Fibroblast of lung (primary cell): ENCODE results near the gene NRARP. TPM values are rescaled to one million over a fixed set of nuclear protein-coding genes. Genes with fewer than 3 reads are reported as not detected.

ENCODE experiments used
- DNase-seq, 2 donors: peaks; one replicate each; pipeline versions ENCODE4 v3.0.0 to v3.0.0-alpha.2; 2010; ENCODE audit warnings: low read depth in 2 of 2
- H2AFZ ChIP-seq: 2 replicates; pipeline ENCODE4 v1.5.1; 2012; ENCODE audit warnings: low read length, control low read depth, inconsistent platforms
- H3K27ac ChIP-seq: 2 replicates; pipeline ENCODE4 v1.5.1; 2011; ENCODE audit warnings: low read length, control low read depth; ENCODE audit not compliant: insufficient read depth
- H3K27me3 ChIP-seq: 2 replicates; pipeline ENCODE4 v1.5.1; 2011; ENCODE audit warnings: mild to moderate bottlenecking, low read length; ENCODE audit not compliant: control insufficient read depth, insufficient read depth
- H3K36me3 ChIP-seq: 2 replicates; pipeline ENCODE4 v1.5.1; 2011; ENCODE audit warnings: low read length; ENCODE audit not compliant: control insufficient read depth, insufficient read depth
- H3K4me1 ChIP-seq: 2 replicates; pipeline ENCODE4 v1.5.1; 2011; ENCODE audit warnings: low read length; ENCODE audit not compliant: control insufficient read depth, insufficient read depth; ENCODE audit errors: extremely low read depth
- H3K4me2 ChIP-seq: 2 replicates; pipeline ENCODE4 v1.5.1; 2011; ENCODE audit warnings: low read length, control low read depth; ENCODE audit not compliant: insufficient read depth; ENCODE audit errors: extremely low read depth
- H3K4me3 ChIP-seq, 4 experiments: fragments of 200-600 bp in 1 of 4; sonication (generic) in 1 of 4; replicated peaks in 1 of 4; 2 replicates each; pipeline ENCODE4 v1.5.1; 2011 to 2016; ENCODE audit warnings: low read length in 4 of 4, low read depth in 3 of 4, mild to moderate bottlenecking in 3 of 4, control low read depth in 2 of 4, inconsistent platforms in 1 of 4, mixed read lengths in 1 of 4; ENCODE audit not compliant: insufficient read depth in 1 of 4; ENCODE audit errors: control extremely low read depth in 1 of 4
- H3K79me2 ChIP-seq: 2 replicates; pipeline ENCODE4 v1.5.1; 2012; ENCODE audit warnings: mild to moderate bottlenecking, low read length, inconsistent platforms; ENCODE audit not compliant: control insufficient read depth, insufficient read depth
- H3K9ac ChIP-seq: 2 replicates; pipeline ENCODE4 v1.5.1; 2011; ENCODE audit warnings: mild to moderate bottlenecking, low read length, control low read depth; ENCODE audit not compliant: insufficient read depth
- H3K9me3 ChIP-seq: 2 replicates; pipeline ENCODE4 v1.5.1; 2012; ENCODE audit warnings: low read depth, low read length; ENCODE audit not compliant: control insufficient read depth, insufficient read depth
- H4K20me1 ChIP-seq: 2 replicates; pipeline ENCODE4 v1.5.1; 2011; ENCODE audit warnings: low read length; ENCODE audit not compliant: control insufficient read depth, insufficient read depth; ENCODE audit errors: extremely low read depth
- CTCF ChIP-seq, 2 donors: IDR thresholded peaks in 1 of 2; conservative IDR thresholded peaks in 1 of 2; 1 replicate in 1 of 2; 2 replicates in 1 of 2; pipeline ENCODE4 v1.5.1; 2011 to 2012; ENCODE audit warnings: low read length in 2 of 2, control low read depth in 1 of 2, inconsistent platforms in 1 of 2, low read depth in 1 of 2, mild to moderate bottlenecking in 1 of 2
- EZH2 ChIP-seq: IDR thresholded peaks from 2 replicates; pipeline ENCODE4 v1.5.1; 2012; ENCODE audit warnings: low read length, control low read depth, mild to moderate bottlenecking; ENCODE audit errors: missing control alignments
- polyA plus RNA-seq, 2 donors: library from polyadenylated mRNA; depleted of rRNA in 1 of 2; stranded (reverse) in 1 of 2; unstranded in 1 of 2; fragments of >200 nt; gene quantifications; 2 replicates each; pipeline ENCODE4 v1.2.1, GENCODE V29; 2011 to 2012; ENCODE audit warnings: missing spikeins in 1 of 2
- total RNA-seq: library from RNA; depleted of rRNA; stranded (reverse); fragments of >200 nt; gene quantifications from 2 replicates; pipeline ENCODE4 v1.2.1, GENCODE V29; 2014

NRARP gene
- total and polyA plus RNA-seq, 2 donors (not counting 1 experiment from before 2014, with no cell fraction given), result 0.07 TPM; not detected in 1

GRCh38 chr9:137254624-137255447 lies 47.2 kb downstream of the NRARP start, which contains the start of gene NELFB:
Gene NELFB (plus strand): TSS chr9:137255327.
- peak within 1 kb of the TSS; percentile 85 for H2AFZ ChIP-seq
- peaks cover 10% of the 10 kb centered on the region for H3K36me3 ChIP-seq

GRCh38 chr9:137253717-137254623 lies 48.1 kb downstream of the NRARP start:
- TF ChIP-seq CTCF (conservative IDR thresholded peaks at IDR 0.05 in 1 of 2, IDR thresholded peaks at IDR 0.05 in 1 of 2; ENCODE audit: low read depth in 1 of 2, low read length in 2 of 2) (no peak), EZH2 (no peak)
- peak overlapping the region; percentile 47 to 93 (median 80) for H3K4me3 ChIP-seq
- no peaks in the 10 kb centered on the region for H3K9me3 ChIP-seq
- H4K20me1 ChIP-seq, result no peaks in the 10 kb centered on the region
- peak overlapping the region; percentile 85 for H2AFZ ChIP-seq
- peaks cover 7% of the 10 kb centered on the region for H3K36me3 ChIP-seq
- H3K4me1 ChIP-seq, result peaks cover 10% of the 10 kb centered on the region
- peak overlapping the region; percentile 65 for H3K9ac ChIP-seq
- H3K27me3 ChIP-seq, result no peaks in the 10 kb centered on the region
- peak overlapping the region; percentile 87 for H3K4me2 ChIP-seq
- peak overlapping the region; percentile 39 for H3K27ac ChIP-seq
- H3K79me2 ChIP-seq, result peaks cover 19% of the 10 kb centered on the region
- no peak for DNase-seq

More at GRCh38 chr9:137254624-137255447, 47.2 kb downstream of the NRARP start, which contains the start of gene NELFB:
- no peaks in the 10 kb centered on the region for H3K27me3 ChIP-seq
- H3K4me3 ChIP-seq, result peak within 1 kb of the TSS; percentile 72 to 96 (median 90)
- DNase-seq, result peak; percentile 77 to 83
- peak within 1 kb of the TSS; percentile 65 for H3K9ac ChIP-seq
- TF ChIP-seq CTCF (conservative IDR thresholded peaks at IDR 0.05 in 1 of 2, IDR thresholded peaks at IDR 0.05 in 1 of 2; ENCODE audit: low read depth in 1 of 2, low read length in 2 of 2) (no peak), EZH2 (no peak)
- no peaks in the 10 kb centered on the region for H3K9me3 ChIP-seq
- peaks cover 21% of the 10 kb centered on the region for H3K79me2 ChIP-seq
- peak within 1 kb of the TSS; percentile 97 for H3K4me2 ChIP-seq
- H3K27ac ChIP-seq, result peak within 1 kb of the TSS; percentile 39
- H4K20me1 ChIP-seq, result no peaks in the 10 kb centered on the region
- H3K4me1 ChIP-seq, result peaks cover 10% of the 10 kb centered on the region
